Epithelial cell of esophagus (primary cell): ENCODE data around the gene LIPH.
"Not testable (repeated sequence)": the region's sequence is repeated elsewhere in the genome, so short reads cannot be mapped to it uniquely, and the experiment has no call there.

Experiments
- DNase-seq: peaks from one replicate; pipeline ENCODE4 v3.0.0; 2010; ENCODE audit warnings: low read depth
- H3K4me3 ChIP-seq: 2 replicates; pipeline ENCODE4 v1.5.1; 2011; ENCODE audit warnings: mild to moderate bottlenecking, low read length, control low read depth
- CTCF ChIP-seq: IDR thresholded peaks from 2 replicates; pipeline ENCODE4 v1.5.1; 2011; ENCODE audit warnings: low read depth, mild to moderate bottlenecking, low read length, control low read depth, inconsistent platforms; ENCODE audit not compliant: insufficient read depth; ENCODE audit errors: missing control alignments

Gene LIPH

GRCh38 chr3:185584686-185585085 is 32.3 kb upstream of the LIPH start:
- TF ChIP-seq CTCF: no peak
- peak; percentile 56 for DNase-seq
- H3K4me3 ChIP-seq: no peak overlapping the region

DNA sequence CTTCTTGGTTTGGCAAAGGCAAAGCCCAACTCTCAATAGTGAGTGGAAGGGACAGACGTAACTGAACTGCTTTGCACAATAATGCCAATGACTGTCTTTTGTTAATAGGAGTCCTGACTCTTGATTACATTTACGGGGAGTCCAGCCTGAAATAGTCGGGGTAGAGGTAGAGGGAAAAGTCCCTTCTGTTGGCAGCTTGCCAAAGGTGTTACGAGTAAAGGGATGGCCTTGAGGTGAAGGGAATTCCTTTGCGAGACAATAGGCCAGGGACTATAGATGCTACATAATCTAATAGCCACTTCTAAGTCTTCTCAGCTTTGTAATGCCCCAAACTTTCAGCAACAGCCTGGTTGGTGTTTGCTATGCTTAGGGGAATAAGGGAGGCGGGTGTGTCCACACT is 31.5 kb upstream of the LIPH start:
- no peak for DNase-seq
- no peak overlapping the region for H3K4me3 ChIP-seq
- TF ChIP-seq CTCF: no peak

GRCh38 chr3:185582871-185583270 is 30.5 kb upstream of the LIPH start:
- no peak for DNase-seq
- no peak overlapping the region for H3K4me3 ChIP-seq
- no peak for TF ChIP-seq CTCF

GRCh38 chr3:185582236-185582635 is 29.8 kb upstream of the LIPH start:
- no peak overlapping the region for H3K4me3 ChIP-seq
- DNase-seq: no peak
- TF ChIP-seq CTCF: no peak

DNA sequence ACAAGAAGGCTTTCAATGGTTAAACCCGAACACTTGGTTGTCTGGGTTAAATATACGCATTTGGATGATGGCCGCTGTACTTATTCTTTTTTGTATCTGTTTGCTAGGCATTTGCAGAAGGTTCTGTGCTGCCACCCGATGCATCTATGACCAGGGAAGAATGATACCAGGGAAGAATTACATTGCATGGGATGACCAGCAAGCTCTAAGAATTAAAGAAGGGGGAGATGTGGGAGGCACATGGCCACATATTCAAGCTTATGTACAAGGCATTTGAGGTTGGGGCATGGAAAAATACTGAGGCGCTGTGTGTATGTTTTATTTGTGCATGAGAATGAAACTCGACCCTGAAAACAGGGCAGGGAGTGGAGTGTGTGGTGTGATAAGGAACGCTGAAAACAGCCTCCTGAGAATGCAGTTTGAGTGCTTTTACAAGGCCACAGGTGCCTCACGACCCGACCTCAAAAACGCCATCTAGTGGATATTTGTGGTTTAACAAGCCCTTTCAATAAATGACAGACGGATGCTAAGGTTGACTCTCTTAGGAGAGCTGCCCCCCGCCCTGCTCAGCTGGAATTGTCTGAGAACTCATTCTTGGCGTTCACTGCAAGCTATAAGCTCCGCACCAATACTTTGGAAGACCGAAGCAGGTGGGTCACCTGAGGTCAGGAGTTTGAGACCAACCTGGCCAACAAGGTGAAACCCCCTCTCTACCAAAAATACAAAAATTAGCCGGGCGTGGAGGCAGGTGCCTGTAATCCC is 22.9 kb upstream of the LIPH start:
- H3K4me3 ChIP-seq: not testable (repeated sequence)
- peak; percentile 54 for TF ChIP-seq CTCF
- DNase-seq: peak; percentile 67

GRCh38 chr3:185572183-185572582 is 19.8 kb upstream of the LIPH start:
- DNase-seq: no peak

More at GRCh38 chr3:185572183-185572582, 19.8 kb upstream of the LIPH start:
- TF ChIP-seq CTCF: no peak
- no peak overlapping the region for H3K4me3 ChIP-seq
